Stimulated activated CD8-positive, alpha-beta memory T cell treated with anti-CD3 and anti-CD28 coated beads, Interleukin-12 subunit alpha, Interleukin-12 subunit beta, amount 100 ng/mL, for 24 hours (primary cell): Measurements from ENCODE around the gene XPR1.

Source experiments
- DNase-seq: peaks from one replicate; pipeline ENCODE4 v3.0.0-alpha.2; 2020; ENCODE audit errors: extremely low read depth

Gene XPR1

DNA sequence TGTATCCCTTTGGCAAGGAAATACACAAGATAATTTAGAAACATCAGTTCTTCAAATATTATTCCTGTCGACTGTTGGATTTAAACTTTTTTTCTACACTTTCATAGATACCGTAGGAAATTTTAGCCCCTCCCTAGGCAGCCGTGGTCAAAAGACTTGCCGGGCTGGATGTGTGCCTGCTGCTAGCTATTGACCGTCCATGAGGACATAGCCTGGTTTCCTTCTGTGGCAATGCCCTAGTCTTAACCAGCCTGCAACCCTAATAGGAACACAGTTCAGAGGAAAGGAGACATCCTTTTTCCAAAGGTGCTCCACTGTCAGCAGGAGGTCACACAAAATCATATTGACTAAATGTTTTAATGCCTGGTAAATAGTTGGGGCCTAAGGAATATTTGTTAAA is 260.4 kb downstream of the XPR1 start:
- DNase-seq, result no peak

DNA sequence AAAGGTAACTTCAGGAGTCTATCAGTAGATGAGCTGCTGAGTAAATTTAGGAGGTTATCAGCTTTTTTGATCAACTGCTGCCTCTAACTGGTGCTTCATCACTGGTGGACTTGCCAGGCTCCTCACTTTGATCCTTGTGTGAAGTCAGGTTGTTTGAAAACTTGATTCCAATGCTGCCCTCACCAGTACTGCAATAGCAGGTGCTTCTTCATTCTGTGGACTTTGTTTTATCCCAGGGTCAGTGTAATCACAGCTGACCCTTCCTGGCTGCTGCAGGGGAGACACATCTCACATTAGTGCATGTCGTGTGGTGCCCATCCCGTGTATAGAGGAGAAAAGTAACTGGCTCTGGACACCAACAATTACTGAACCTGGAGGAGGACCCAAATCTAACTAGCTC is 260.9 kb downstream of the XPR1 start:
- DNase-seq, result no peak

DNA sequence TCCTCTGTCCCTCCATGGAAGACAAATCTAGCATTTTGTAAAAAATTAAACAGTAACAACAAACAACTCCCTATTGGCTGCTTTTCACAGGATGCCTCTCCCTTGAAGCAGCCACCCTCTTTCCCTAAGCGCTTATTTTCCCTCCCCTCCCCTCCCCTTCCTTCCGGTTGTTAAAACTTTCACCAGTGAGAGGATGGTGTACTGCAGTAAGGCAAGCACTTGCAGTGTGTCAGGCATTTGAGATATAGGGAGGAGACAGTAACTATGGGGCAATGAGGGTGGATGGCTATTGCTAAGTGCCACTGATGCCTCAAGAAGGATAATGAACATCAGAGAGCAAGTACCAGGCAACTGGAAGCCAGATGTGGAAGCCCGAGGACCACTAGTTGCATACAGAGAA is 261.8 kb downstream of the XPR1 start:
- no peak for DNase-seq

DNA sequence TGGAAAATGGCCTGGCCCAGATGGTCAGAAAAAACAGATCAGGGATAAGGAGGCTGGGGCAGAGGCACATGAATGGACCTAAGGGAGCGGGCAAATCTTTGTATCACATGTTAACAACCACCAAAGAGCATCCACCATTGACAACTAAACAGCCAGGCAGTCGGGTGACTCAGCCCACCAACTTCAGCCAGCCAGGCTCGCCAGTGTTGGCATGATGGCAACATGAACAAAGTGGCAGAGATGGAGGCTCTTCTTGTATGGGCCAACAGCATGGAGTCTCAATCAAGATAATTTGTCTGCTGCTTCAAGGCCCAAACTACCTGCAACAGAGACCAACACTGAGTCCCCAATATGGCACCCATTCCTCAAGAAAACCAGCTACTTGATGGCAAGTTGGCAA is 264.3 kb downstream of the XPR1 start:
- no peak for DNase-seq

DNA sequence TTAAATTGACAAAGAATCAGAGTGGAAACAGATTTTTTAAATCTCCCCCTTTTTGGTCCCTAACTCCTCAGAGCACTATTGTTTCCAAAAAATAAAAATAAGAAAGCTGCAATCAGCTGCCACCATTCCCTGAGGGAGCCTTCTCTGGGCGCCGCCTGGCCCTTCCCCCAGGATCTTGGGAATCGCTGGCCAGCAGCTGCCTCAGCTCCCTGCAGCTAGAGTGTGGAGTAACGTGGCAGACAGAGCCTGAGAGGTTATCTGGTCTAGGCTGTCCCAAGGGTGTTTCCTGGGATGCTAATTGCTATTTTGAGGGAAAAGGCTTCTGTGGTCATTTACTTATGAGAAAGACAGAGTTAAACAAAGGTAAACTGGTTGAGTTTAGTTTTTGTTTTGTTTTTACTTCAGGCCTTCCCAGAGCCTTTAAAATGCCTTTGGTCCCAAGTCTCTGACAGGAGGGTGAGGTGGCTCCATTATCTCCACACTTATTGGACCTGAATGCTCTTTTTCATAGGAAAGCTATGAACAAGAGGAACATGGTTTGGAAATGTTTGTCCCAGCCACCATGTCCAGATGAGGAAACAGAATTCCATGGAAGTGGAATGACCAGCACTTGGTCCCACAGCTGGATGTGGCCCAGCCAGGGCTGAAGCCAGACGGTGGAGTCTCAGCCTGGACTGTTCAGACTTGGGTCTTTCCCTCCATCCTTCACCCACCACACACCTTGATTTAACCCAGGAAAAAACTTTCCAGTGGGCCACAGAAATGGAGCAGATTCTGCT is 266.8 kb downstream of the XPR1 start:
- DNase-seq, result no peak

DNA sequence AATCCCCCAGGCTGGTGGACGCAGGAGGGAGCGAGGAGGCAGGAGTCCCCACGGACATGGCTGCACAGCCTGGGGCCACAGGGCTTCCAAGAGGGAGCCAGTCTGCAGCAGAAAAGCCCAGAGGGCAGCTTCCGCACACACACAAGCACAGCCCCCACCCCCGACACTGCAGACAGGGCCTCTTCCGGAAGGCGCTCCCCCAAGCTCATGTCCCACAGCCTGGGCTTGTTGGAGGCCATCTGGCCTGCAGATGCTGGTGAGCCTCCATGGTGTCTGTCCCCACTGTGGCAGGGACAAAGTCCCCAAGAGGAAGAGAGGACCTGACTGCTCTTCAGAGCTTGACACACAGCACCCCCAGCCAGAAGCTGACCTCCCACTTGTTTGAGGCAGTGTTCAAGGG is 267.4 kb downstream of the XPR1 start:
- no peak for DNase-seq

DNA sequence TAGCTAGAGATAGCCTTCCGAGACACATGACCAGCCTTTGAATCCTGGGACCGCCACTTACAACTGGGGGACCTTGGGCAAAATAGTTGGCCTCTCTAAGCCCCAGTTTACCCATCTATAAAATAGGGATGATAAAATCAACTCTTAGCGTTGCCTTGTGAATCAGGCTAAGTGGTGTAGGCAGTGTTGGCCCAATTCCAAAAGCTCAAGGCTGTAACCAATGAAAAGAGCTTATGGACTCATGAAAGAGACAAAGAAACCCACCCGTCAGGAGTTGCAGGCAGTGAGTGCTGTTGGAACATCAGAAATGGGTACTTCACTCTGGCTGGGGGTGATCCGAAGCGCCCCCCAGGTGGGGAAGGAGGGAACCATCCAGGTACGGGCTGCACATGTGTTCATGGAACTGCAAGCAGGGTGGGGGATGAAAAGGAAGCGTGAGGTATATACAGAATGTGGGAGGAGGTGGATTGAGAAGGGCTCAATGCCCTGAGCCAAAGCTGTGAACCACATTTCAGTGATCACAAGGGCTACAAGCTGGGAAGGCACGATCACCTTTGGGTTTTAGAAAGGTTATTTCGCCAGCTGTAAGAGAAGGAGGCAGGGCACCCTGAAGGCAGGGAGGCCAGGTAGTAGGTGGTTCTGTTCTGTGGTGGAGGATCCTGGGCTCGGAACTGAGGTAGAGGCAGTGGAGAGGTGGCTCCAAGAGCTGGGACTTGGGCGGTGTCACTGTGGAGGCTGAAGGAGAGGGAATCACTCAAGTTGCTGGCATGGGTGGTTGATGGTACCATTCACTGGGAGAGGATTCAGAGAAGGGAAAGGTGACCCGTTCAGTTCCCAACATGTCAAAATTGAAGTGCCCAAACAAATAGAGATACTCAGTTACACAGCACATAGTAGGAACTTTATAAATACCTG is 269.5 kb downstream of the XPR1 start:
- DNase-seq, result no peak

DNA sequence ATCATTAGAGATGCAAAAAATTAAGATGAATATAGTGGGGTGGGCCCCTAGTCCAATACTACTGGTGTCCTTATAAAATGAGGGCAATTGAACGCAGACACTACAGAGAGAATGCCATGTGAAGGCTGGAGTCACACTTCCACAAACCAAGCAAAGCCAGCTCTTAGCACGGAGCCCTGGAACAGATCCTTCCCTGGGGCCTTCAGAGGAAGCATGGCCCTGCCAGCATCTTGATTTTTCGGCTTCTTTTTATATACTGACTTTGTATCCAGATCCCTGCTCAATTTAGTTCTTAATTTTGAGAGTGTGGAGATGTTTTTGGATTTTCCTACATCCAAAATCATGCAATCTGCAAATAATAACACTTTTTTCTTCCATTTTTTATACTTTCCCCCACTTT is 270.7 kb downstream of the XPR1 start:
- no peak for DNase-seq

DNA sequence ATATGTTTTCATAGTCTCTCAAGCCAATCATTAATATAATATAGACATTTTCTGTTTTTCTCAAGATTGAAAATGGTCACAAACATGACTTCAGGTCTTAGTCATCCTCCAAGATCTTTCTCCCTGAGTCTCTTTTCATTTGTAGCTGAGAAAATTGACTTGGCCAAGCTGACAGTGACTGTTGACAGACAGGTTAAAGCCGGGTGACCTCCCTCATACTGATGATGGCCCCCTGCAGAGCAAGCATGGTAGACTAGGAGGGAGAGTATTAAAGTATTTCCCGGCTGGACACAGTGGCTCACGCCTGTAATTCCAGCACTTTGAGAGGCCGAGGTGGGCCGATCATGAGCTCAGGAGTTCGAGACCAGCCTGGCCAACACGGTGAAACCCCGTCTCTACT is 274.1 kb downstream of the XPR1 start:
- no peak for DNase-seq

DNA sequence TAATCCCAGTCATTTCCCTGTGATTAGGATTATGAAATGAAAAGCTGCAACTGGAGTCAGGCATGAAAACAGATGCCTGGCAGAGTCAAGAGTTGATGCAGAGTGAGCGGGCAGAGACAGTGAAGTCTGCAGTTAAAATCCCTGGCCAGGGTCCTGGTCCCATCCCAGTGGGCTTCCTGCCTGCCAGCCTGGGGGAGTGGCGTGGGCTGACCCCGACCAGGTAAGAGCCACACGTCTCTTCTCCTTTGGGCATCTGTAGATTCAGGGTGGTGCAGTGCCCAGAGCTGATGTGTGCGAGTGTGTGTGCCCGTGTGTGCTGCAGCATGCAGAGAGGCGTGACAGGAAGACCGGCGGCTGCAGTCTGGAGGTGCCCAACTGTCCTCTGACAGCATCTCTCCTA is 274.7 kb downstream of the XPR1 start:
- no peak for DNase-seq

DNA sequence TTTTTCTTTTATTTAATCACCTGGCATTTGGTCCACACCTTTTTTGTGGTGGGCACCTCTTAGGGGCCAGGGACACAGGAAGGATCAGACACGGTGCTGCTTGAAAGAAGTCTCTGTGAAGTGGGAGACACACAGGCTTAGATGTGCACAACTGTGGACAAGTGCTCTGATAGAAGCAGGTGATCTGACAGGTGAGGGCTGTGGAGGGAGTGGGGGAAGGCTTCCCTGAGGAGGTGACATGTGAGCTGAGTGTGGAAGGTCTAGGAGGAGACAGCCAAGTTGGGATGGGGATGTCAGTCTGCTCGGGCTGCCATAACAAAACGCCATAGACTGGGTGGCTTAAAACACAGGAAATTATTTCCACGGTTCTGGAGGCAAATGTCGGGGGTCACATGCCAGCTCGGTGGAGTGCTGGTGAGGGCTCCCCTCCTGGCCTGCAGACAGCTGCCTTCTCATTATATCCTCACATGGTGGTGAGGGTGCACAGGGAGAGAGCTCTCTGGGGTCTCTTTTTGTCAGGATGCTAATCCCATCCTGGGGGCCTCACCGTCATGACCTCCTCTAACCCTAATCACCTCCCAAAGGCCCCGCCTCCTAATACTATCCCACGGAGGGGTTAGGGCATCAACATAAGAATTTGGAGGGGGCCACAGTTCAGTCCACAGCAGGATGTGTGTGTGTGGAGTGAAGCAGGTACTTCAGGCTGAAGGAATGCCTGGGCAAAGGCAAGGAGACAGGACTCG is 275.7 kb downstream of the XPR1 start:
- no peak for DNase-seq

DNA sequence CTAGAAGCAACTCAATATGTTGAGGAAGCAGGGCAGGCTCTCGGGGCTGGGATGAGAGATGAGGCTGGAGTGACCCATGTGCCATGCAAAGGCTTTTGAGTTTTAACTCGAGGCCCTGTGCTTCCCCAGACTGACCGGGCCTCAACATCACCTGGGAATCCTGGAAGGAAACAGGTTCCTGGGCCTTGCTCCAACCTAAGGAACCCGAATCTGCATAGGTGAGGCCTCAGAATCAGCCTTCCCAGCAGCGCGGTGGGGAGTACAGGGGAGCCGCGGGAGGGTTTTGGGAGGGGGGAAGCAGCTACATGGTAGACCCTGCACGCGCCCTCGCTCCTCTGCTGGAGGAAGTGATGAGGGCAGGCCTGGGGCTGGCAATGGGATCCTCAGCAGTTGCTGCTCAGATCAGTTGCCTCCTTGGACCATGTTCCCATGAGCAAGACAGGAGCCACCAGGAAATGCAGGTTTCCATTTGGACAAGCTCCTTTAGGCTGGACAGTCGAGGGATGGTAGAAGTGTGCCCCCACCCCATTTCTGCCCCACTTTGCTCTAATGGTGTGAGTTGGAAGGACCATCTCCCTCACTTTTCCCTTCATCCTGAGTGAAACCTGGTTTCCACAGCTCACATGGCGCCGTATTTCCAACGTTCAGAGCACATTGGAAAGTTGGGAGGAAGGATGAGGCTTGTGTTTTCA is 276.4 kb downstream of the XPR1 start:
- no peak for DNase-seq

DNA sequence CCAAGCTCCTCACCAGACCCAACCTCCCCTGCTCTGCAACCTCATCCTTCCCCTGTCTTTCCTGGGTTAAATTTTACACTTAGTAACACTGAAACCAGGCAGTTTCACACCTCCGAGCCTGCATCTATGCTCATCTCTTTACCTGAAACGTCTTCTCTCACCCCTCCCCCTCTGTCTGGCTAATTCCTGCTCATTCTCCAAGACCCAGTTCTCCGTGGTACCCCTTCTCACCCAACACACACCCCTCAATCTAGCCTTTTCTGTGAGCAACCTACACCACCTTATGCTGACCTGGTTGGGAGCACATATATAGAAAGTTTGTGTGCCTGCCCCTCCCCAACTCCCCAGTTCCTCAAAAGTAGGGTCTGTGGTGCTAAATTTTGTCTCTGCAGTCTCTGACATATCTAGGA is 277.2 kb downstream of the XPR1 start:
- DNase-seq, result no peak

DNA sequence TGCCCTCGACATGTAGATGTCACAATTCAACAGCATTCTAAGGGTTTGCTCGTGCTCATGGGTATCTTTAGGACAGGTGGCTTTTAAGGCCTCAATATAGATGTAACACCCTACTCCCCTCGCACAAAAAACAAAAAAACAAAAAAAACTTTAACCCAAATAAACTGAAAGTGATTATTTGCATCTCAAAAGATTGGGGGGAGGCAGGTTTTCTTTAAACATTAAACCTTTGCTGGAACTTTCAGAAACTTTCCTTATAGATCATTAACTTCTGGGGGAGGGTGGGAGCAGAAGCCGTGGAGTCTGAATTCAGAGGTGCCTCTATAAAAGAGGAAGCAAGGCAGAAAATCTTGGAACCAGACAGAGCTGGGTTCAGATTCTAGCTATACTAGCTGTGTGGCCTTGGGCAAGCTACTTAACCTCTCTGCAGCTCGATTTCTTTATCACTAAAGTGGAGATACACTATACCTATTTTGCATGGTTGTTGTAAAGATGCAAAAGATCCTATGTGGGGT is 277.7 kb downstream of the XPR1 start:
- no peak for DNase-seq

DNA sequence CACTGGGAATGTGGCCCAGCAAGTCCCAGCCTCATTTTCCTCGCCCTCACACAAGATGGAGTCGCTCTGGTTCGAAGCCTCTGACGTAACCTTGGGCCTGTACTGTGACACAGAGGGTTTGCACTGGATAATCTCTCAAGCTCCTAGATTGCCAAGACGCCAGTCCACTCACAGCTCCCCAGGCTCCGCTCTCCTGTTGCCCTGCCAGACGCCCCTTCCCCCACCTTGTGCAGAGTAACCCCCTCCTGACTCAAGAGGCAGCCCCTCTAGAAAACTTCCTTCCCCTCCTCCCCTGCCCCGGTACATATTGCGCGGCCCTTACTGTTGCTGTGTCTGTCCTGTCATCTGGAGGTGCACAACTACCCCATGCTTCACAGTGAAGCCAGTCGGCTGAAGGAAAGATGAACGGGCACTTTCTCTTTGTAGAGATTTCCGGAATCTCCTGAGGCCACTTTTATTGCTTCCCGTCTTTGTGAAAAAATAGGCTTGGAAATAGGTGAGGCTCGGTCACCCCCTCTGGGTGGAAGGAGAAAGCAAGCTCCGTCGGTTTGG is 279.9 kb downstream of the XPR1 start:
- DNase-seq, result no peak

DNA sequence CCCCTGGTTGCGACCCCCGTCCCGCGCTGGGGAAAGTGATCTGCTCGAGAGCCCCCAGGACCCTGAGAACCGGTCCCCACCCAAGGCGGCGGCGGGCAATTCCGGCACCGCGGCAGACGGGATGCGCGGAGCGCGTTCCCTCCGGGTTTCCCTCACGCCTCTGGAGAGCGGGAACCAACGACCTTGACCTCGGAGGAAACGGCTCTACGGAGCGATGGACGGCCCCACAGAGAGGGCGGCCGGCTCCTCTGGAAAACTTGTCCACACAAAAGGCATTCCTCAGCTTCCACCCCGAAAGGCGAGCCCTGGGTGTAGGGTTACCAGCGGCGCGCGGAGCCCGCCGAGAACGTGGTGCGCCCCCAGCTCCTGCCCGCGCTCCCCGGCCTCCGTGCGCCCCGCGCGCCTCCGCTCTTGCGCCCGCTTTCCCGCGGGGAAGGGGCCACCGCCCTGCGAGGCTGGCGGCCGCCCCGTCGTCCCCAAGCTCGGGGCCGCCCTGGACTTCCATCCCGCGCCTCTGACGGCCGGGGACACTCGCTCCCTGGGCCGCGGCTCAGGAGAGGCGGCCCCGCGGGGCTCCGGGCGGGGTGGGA is 280.5 kb downstream of the XPR1 start:
- no peak for DNase-seq

DNA sequence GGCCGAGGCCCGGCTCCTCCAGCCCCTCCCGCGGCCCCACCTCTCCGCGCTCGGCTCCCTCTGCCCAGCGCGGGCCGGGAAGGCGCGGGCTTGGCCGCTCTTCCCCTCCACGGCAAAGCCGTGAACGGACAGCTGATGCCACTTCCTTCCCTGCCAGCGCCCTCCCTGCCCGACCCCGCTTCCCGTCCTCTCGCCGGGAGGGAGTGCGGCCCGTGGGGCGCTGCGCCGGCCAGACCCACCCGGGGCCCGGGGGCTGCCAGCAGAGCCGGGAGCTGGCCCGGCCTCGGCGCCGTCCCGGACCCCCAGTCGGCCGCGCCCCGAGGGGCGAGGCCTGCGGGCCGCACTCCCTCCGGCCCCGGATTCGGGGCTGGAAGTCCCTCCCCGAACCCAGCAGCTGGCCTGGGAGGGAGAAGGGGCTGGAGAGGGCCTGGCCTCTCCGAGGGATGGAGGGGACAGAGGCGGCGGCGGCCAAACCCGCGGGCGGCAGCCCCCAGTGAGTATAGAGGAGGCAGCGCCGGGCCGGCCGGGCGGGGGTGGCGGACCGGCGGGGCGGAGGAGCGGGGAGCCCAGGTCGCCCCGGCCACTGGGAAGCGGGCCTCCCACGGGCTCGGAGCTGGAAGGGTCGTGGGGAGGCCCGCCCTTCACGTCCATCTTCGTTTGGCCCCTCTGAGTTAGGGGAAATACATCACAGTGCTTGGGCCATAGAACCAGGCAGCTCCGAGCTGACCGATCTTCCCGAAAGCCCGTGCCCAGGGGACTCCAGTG is 281.2 kb downstream of the XPR1 start, which contains the start of gene KIAA1614:
Gene KIAA1614 (plus strand): TSS at position 97 of the 765 bp plus-strand sequence. CDS start 347 bp downstream, at position 444.
- DNase-seq, result no peak

DNA sequence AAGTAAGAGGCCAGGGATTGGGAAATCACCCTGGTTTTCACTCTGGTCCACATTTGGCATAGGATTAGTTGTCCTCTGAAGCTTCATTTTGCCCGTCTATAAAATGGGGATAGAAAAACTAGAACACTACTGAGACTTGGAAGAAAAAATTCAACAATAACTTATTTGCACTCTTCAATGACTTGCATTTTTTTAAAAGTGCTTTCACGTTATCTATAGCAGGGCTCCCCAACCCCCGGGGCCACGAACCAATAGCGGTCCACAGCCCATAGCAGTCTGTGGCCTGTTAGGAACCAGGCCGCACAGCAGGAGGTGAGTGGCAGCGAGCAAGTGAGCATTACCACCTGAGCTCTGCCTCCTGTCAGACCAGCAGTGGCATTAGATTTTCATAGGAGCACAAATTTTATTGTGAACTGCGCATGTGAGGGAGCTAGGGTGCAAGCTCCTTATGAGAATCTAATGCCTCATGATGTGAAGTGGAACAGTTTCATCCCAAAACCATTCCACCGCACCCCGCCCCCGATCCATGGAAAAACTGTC is 283.7 kb downstream of the XPR1 start:
- DNase-seq, result no peak

DNA sequence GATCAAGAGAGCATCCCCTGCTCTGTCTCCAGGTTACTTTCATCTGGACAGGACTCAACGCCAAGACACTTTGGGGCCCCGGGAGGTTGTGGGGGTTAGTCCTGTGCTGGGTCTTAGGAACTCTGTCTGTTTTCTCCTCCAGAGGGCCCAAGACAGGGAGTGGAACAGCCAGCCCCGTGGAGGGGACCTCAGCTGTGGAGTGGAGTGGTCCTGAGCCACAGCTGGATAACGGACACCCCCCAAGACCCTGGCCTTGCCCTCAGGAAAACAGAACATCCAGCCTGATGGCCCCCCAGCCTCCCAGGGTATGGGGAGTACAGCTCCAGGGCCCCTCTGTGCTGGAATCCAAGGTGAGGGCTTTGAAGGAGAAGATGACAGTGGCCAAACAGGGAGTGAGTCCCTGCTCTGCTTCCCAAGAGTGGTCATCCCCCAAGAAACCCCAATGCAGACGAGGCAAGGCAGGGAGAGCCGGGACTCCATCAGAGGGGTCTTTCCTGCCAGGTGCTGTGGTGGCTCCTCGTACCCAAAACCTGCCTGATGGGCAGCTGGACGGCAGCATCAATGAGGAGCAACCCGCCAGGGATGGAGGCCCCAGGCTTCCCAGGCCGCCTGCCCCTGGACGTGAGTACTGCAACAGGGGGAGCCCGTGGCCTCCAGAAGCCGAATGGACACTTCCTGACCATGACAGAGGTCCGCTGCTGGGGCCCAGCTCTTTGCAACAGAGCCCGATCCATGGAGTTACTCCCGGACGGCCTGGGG is 284.4 kb downstream of the XPR1 start:
- no peak for DNase-seq
